IMR-90 (cell line): ENCODE results near the gene OR6N2. TPM values are rescaled to one million over a fixed set of nuclear protein-coding genes. Genes with fewer than 3 reads are reported as not detected.

ENCODE experiments used
- ATAC-seq: fragments of 200-7000 bp; cut with Tn5 transposase; 2 replicates; pipeline ENCODE4 v1.9.1; 2020; ENCODE audit warnings: low read depth, mild to moderate bottlenecking, moderate library complexity
- BruUV-seq: library from RNA; stranded (reverse); fragments of 400-500 nt; replicated peaks from 2 replicates; lab custom pipeline; 2021; lab: Mats Ljungman, UMichigan
- CTCF ChIA-PET: fragments of 300-600 bp; formaldehyde crosslinking; extraction: SDS; loops from one replicate; lab custom pipeline; 2021; ENCODE audit warnings: antibody characterized with exemption; lab: Yijun Ruan, JAX
- POLR2A ChIA-PET: fragments of 300-600 bp; sonication (Branson Sonifier 250); formaldehyde crosslinking; loops from one replicate; lab custom pipeline; 2022; ENCODE audit warnings: antibody characterized with exemption; ENCODE audit not compliant: unreplicated experiment; lab: Charles Lee
- DNase-seq: peaks from one replicate; pipeline ENCODE4 v3.0.0; 2013
- H2AFZ ChIP-seq: replicated peaks from 2 replicates; pipeline ENCODE3; 2013; ENCODE audit warnings: low read length, mild to moderate bottlenecking; ENCODE audit not compliant: poor library complexity
- H2AK5ac ChIP-seq: 2 replicates; pipeline ENCODE4 v1.6.1; 2013; ENCODE audit warnings: low read depth, low read length, inconsistent platforms
- H2AK9ac ChIP-seq: replicated peaks from 2 replicates; pipeline ENCODE3; 2013; ENCODE audit warnings: mild to moderate bottlenecking, low read depth, low read length, moderate library complexity; ENCODE audit not compliant: poor library complexity
- H2BK120ac ChIP-seq: 2 replicates; pipeline ENCODE4 v1.6.1; 2013; ENCODE audit warnings: low read depth, low read length, inconsistent platforms
- H2BK15ac ChIP-seq: 3 replicates; pipeline ENCODE4 v1.6.1; 2013; ENCODE audit warnings: low read depth, low read length, inconsistent platforms
- H2BK20ac ChIP-seq: 2 replicates; pipeline ENCODE4 v1.6.1; 2013; ENCODE audit warnings: low read depth, mild to moderate bottlenecking, inconsistent platforms, low read length, moderate library complexity
- H2BK5ac ChIP-seq: 2 replicates; pipeline ENCODE4 v1.6.1; 2013; ENCODE audit warnings: mild to moderate bottlenecking, low read depth, low read length, inconsistent platforms; ENCODE audit not compliant: poor library complexity, severe bottlenecking
- H3K14ac ChIP-seq: replicated peaks from 2 replicates; pipeline ENCODE4 v1.6.1; 2013; ENCODE audit warnings: low read depth, low read length, inconsistent platforms
- H3K18ac ChIP-seq: 2 replicates; pipeline ENCODE4 v1.6.1; 2013; ENCODE audit warnings: low read depth, low read length, control low read depth
- H3K23ac ChIP-seq: 2 replicates; pipeline ENCODE4 v1.6.1; 2013; ENCODE audit warnings: low read depth, low read length, inconsistent platforms
- H3K27ac ChIP-seq: 2 replicates; pipeline ENCODE4 v1.5.1; 2013; ENCODE audit warnings: mild to moderate bottlenecking, control low read depth, low read length; ENCODE audit not compliant: insufficient read depth
- H3K27me3 ChIP-seq: 2 replicates; pipeline ENCODE4 v1.6.1; 2013; ENCODE audit warnings: low read length; ENCODE audit not compliant: control insufficient read depth, insufficient read depth
- H3K36me3 ChIP-seq: 2 replicates; pipeline ENCODE4 v1.6.1; 2013; ENCODE audit warnings: low read length, mixed read lengths; ENCODE audit not compliant: control insufficient read depth, insufficient read depth
- H3K4ac ChIP-seq: 2 replicates; pipeline ENCODE4 v1.6.1; 2013; ENCODE audit warnings: low read depth, low read length, inconsistent platforms
- H3K4me1 ChIP-seq: 2 replicates; pipeline ENCODE4 v1.6.1; 2013; ENCODE audit warnings: low read length, mixed read lengths; ENCODE audit not compliant: control insufficient read depth, insufficient read depth
- H3K4me2 ChIP-seq: 2 replicates; pipeline ENCODE4 v1.6.1; 2013; ENCODE audit warnings: low read depth, mild to moderate bottlenecking, control low read depth, low read length, moderate library complexity
- H3K4me3 ChIP-seq: 2 replicates; pipeline ENCODE4 v1.5.1; 2013; ENCODE audit warnings: low read depth, mild to moderate bottlenecking, control low read depth, low read length, moderate library complexity; ENCODE audit not compliant: insufficient read depth
- H3K56ac ChIP-seq: 2 replicates; pipeline ENCODE4 v1.6.1; 2013; ENCODE audit warnings: low read length, inconsistent platforms; ENCODE audit not compliant: insufficient read depth; ENCODE audit errors: extremely low read depth
- H3K79me1 ChIP-seq, 2 experiments: 2 replicates each; pipeline ENCODE4 v1.6.1; 2013; ENCODE audit warnings: low read length in 2 of 2, inconsistent platforms in 1 of 2, low read depth in 1 of 2
- H3K9ac ChIP-seq: 2 replicates; pipeline ENCODE4 v1.6.1; 2013; ENCODE audit warnings: low read depth, low read length, control low read depth
- H3K9me1 ChIP-seq: 2 replicates; pipeline ENCODE4 v1.6.1; 2013; ENCODE audit warnings: low read length, inconsistent platforms; ENCODE audit not compliant: insufficient read depth
- H3K9me3 ChIP-seq: 2 replicates; pipeline ENCODE4 v1.6.1; 2013; ENCODE audit warnings: low read length; ENCODE audit not compliant: control insufficient read depth, insufficient read depth
- H4K20me1 ChIP-seq: 2 replicates; pipeline ENCODE4 v1.6.1; 2013; ENCODE audit warnings: low read length, inconsistent platforms; ENCODE audit not compliant: insufficient read depth
- H4K5ac ChIP-seq: 2 replicates; pipeline ENCODE4 v1.6.1; 2013; ENCODE audit warnings: mild to moderate bottlenecking, low read depth, low read length, control low read depth
- H4K8ac ChIP-seq, 2 experiments: 2 replicates each; pipeline ENCODE4 v1.6.1; 2013; ENCODE audit warnings: low read depth in 2 of 2, low read length in 2 of 2, control low read depth in 1 of 2, inconsistent platforms in 1 of 2
- H4K91ac ChIP-seq: 2 replicates; pipeline ENCODE4 v1.6.1; 2013; ENCODE audit warnings: low read depth, low read length, inconsistent platforms; ENCODE audit not compliant: insufficient read depth
- CEBPB ChIP-seq: IDR thresholded peaks from 2 replicates; pipeline ENCODE4 v1.6.1; 2012; ENCODE audit warnings: low read depth, low read length, improper control_type of control experiment
- CHD1 ChIP-seq: IDR thresholded peaks from 2 replicates; pipeline ENCODE4 v1.6.1; 2012; ENCODE audit warnings: low read depth, low read length, improper control_type of control experiment
- FOS ChIP-seq: fragments of 150-350 bp; IDR thresholded peaks from 2 replicates; pipeline ENCODE4 v1.6.1; 2016; ENCODE audit warnings: low read depth, low read length
- MAFK ChIP-seq: IDR thresholded peaks from 2 replicates; pipeline ENCODE4 v1.6.1; 2012; ENCODE audit warnings: low read depth, low read length, improper control_type of control experiment
- MXI1 ChIP-seq: IDR thresholded peaks from 2 replicates; pipeline ENCODE4 v1.6.1; 2012; ENCODE audit warnings: low read depth, mild to moderate bottlenecking, low read length, moderate library complexity, borderline replicate concordance
- RCOR1 ChIP-seq: IDR thresholded peaks from 2 replicates; pipeline ENCODE4 v1.6.1; 2012; ENCODE audit warnings: mild to moderate bottlenecking, low read length, improper control_type of control experiment; ENCODE audit not compliant: insufficient replicate concordance
- RFX5 ChIP-seq: IDR thresholded peaks from 2 replicates; pipeline ENCODE4 v1.8.0; 2012; ENCODE audit warnings: low read depth, mild to moderate bottlenecking, low read length, moderate library complexity
- WGBS, 2 experiments: methylation state at CpG; one replicate each; pipeline versions ENCODE4 v1.1.5 to v1.1.7; 2013; ENCODE audit warnings: missing lambda C conversion rate in 2 of 2; ENCODE audit not compliant: insufficient read length in 1 of 2; ENCODE audit errors: extremely low coverage in 2 of 2; 5-methylcytosine and 5-hydroxymethylcytosine counted together
- dilution Hi-C: fragments of 300-500 bp; cut with HindIII; formaldehyde crosslinking; loops from one replicate; pipeline ENCODE4 v1.14.3; 2018; ENCODE audit warnings: low sequenced_read_pairs; ENCODE audit not compliant: unreplicated experiment
- in situ Hi-C: fragments of 300-500 bp; cut with MboI; formaldehyde crosslinking; loops from 3 replicates; pipeline ENCODE4 v1.14.3; 2019; ENCODE audit warnings: low sequenced_read_pairs, inconsistent platforms, mixed read lengths
- intact Hi-C: fragments of 100-400 bp; cut with micrococcal nuclease; formaldehyde crosslinking; loops from 2 replicates; pipeline ENCODE4 v1.10.0; 2022
- polyA plus RNA-seq, 3 experiments: library from polyadenylated mRNA; depleted of rRNA; stranded (reverse); fragments of >200 nt; gene quantifications; 2 replicates each; pipeline ENCODE4 v1.2.3, GENCODE V29; 2012; ENCODE audit warnings: low replicate concordance in 1 of 3
- total RNA-seq: library from RNA; depleted of rRNA; stranded (reverse); fragments of >200 nt; gene quantifications from 2 replicates; pipeline ENCODE4 v1.2.3, GENCODE V29; 2012
- TF ChIP-seq, protein P1 (sequence below): fragments of 150-350 bp; IDR thresholded peaks from 2 replicates; pipeline ENCODE4 v1.6.1; 2016; ENCODE audit warnings: low read depth, mild to moderate bottlenecking, low read length, moderate library complexity, borderline replicate concordance
- TF ChIP-seq, protein P2 (sequence below): conservative IDR thresholded peaks from 2 replicates; pipeline ENCODE4 v1.5.1; 2012; ENCODE audit warnings: mild to moderate bottlenecking, low read depth, low read length, improper control_type of control experiment

OR6N2 gene
- total and polyA plus RNA-seq, 2 of the 4 experiments (the other 2 are of a cell fraction): not detected

DNA sequence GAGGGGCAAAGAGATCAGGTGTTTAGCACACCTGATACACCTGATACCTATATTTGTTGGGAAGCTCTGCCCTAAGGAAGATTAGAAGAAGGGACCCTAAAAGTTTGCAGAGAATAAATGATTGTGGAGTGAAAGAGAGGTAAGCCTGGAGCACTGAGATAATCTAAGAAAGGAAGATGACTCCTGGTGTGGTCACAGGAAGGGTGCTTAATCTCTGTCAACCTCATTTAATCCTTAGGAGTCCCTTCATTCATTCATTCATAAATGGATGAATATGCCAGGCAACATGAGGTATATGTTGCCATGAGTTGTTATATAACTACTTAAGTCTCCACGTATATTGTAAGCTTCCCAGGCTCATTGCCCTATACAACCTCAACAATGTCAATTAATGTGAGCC is 34.0 kb upstream of the OR6N2 start:
- Histone ChIP-seq H3K4me3 (no peak overlapping the region), H4K20me1 (no peaks in the 10 kb centered on the region), H3K4ac (no peak overlapping the region), H2BK15ac (no peak overlapping the region), H2AK5ac (no peak overlapping the region), H2AK9ac (no peak overlapping the region), H4K8ac (no peak overlapping the region), H3K4me2 (no peak overlapping the region), H3K14ac (no peak overlapping the region), H3K9ac (no peak overlapping the region), H3K23ac (no peak overlapping the region), H2BK20ac (no peak overlapping the region), H3K56ac (no peak overlapping the region), H3K4me1 (no peaks in the 10 kb centered on the region), H2BK5ac (no peak overlapping the region), H3K9me3 (no peaks in the 10 kb centered on the region), H3K18ac (no peak overlapping the region), H4K5ac (no peak overlapping the region), H4K91ac (no peak overlapping the region), H3K27ac (no peak overlapping the region), H3K36me3 (no peaks in the 10 kb centered on the region), H3K9me1 (no peaks in the 10 kb centered on the region), H2BK120ac (no peak overlapping the region), H3K79me1 (no peaks in the 10 kb centered on the region), H3K27me3 (no peaks in the 10 kb centered on the region), H2AFZ (no peak overlapping the region)
- no CpG with 5 or more reads among the region's 1 CpG for WGBS, 2 experiments
- in situ Hi-C loops: no loop called here
- no peak for DNase-seq
- dilution Hi-C loops: no loop called here
- ChIA-PET CTCF (no interaction called here), POLR2A (no interaction called here)
- intact Hi-C loops: no loop called here
- no peak for ATAC-seq
- BruUV-seq: no TSS peak
- TF ChIP-seq RCOR1: no peak
- no peak for TF ChIP-seq RFX5
- no peak for TF ChIP-seq MAFK
- TF ChIP-seq, protein P1, sequence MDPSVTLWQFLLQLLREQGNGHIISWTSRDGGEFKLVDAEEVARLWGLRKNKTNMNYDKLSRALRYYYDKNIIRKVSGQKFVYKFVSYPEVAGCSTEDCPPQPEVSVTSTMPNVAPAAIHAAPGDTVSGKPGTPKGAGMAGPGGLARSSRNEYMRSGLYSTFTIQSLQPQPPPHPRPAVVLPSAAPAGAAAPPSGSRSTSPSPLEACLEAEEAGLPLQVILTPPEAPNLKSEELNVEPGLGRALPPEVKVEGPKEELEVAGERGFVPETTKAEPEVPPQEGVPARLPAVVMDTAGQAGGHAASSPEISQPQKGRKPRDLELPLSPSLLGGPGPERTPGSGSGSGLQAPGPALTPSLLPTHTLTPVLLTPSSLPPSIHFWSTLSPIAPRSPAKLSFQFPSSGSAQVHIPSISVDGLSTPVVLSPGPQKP: no peak
- no peak for TF ChIP-seq CHD1
- TF ChIP-seq, protein P2, sequence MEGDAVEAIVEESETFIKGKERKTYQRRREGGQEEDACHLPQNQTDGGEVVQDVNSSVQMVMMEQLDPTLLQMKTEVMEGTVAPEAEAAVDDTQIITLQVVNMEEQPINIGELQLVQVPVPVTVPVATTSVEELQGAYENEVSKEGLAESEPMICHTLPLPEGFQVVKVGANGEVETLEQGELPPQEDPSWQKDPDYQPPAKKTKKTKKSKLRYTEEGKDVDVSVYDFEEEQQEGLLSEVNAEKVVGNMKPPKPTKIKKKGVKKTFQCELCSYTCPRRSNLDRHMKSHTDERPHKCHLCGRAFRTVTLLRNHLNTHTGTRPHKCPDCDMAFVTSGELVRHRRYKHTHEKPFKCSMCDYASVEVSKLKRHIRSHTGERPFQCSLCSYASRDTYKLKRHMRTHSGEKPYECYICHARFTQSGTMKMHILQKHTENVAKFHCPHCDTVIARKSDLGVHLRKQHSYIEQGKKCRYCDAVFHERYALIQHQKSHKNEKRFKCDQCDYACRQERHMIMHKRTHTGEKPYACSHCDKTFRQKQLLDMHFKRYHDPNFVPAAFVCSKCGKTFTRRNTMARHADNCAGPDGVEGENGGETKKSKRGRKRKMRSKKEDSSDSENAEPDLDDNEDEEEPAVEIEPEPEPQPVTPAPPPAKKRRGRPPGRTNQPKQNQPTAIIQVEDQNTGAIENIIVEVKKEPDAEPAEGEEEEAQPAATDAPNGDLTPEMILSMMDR: no peak
- no peak for TF ChIP-seq MXI1
- no peak for TF ChIP-seq FOS
- no peak for TF ChIP-seq CEBPB
